ENCODE measurements around the gene CYP17A1. TPM values are rescaled to one million over a fixed set of nuclear protein-coding genes. Genes with fewer than 3 reads are reported as not detected.
A peak's percentile ranks its signal among the peaks of the same experiment; 100 is the strongest.

The CYP17A1 gene
- total RNA-seq, 2 experiments from 2014 or later: not detected

DNA sequence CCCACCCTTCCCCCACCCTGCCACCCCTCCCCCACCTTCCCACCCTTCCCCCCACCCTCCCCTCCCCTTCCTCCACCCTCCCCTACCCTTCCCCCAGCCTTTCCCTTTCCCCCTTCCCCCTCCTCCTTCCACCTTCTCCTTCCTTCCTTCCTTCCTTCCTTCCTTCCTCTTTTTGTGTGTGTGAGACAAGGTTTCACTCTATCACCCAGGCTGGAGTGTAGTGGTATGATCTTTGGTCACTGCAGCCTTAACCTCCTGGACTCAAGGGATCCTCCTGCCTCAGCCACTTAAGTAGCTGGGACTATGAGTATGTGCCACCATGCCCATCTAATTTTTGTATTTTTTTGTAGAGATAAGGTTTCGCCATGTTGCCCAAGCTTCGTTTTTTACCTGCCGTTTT is 35.2 kb downstream of the CYP17A1 start:
- DNase-seq: no peak
- Mint-ChIP-seq H3K27me3 (no peaks in the 10 kb centered on the region), H3K4me1 (peaks cover 35% of the 10 kb centered on the region), H3K27ac (peak overlapping the region; percentile 80), H3K9me3 (ENCODE audit: low read depth) (no peaks in the 10 kb centered on the region), H3K36me3 (ENCODE audit: low read depth) (peaks cover 40% of the 10 kb centered on the region), H3K4me3 (no peak overlapping the region)
- ATAC-seq: no peak
- CTCF ChIA-PET: interaction anchor here (1.0 to 1.4 kb wide), 2 partner anchors 10 to 19 kb away, joined by 3 read pairs; no protein-coding TSS in a partner anchor
- intact Hi-C loops (cut with DNase I, micrococcal nuclease): loop anchor here in 1 of 2 experiments (2.0 kb wide), 1 partner anchor 59 kb away; the partner anchor contains the start of gene WBP1L
- POLR2A ChIA-PET: no interaction called here

DNA sequence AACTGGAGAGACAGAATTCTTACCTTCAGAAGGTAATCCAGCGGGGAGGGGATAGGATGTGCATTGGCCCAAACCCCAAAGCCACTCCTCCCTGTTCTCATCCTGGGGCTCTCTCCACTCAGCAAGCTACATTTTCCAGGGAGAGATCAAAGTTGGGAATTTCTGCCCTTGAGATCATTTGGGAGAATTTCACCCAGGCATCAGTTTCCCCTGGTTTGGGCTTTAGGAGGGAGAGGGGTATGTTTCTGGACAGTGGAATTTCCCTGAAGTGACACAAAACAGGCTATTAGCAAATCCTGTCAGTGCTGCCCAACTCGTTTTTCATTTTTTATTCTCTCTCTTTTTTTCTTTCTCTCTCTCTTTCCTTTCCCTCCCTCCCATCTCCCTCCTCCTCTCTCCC is 35.7 kb downstream of the CYP17A1 start:
- Mint-ChIP-seq H3K9me3 (ENCODE audit: low read depth) (no peaks in the 10 kb centered on the region), H3K27ac (no peak overlapping the region), H3K27me3 (no peaks in the 10 kb centered on the region), H3K4me3 (no peak overlapping the region), H3K4me1 (peaks cover 40% of the 10 kb centered on the region), H3K36me3 (ENCODE audit: low read depth) (peaks cover 40% of the 10 kb centered on the region)
- ChIA-PET CTCF (interaction anchor here (0.7 to 0.8 kb wide), 2 partner anchors 27 to 58 kb away, joined by 3 to 4 read pairs; no protein-coding TSS in a partner anchor), POLR2A (no interaction called here)
- ATAC-seq (no peak), DNase-seq (no peak)
- intact Hi-C loops (cut with DNase I, micrococcal nuclease): no loop called here

DNA sequence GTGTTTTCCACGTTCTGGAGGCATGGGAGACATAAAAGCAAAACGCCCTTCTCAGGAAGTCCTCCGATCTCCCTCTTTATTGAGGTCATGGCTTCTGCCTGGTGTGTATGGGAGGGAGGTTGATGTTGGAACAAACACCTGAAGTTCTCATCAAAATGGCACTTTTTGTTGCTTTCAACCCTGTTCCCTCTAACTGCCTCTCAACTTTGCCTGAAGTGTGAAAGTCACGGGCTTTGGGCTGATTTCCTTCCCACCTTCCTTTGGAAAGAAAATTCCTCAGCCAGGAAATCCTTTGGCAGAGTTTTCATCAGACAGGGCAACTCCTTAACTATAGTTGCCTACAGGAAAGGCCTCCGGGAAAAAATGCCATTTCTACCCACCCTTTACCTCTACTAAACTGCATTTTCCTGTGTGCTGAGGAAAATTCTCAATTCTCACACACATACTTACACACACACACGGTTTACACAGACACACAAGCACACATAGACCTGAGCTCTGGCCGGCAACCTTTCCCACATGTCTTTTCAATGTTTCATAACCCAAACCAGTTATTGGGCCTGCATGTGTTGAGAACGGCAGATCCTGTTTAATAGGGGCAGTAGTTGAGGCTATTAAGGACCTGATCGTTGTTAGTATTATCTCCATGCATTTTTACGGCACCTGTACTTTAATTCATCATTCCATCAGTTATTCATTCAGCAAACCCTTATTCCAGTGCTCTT is 36.4 kb downstream of the CYP17A1 start:
- peaks cover 47% of the 10 kb centered on the region for H3K4me1 Mint-ChIP-seq
- no peak overlapping the region for H3K4me3 Mint-ChIP-seq
- peaks cover 39% of the 10 kb centered on the region for H3K36me3 Mint-ChIP-seq (ENCODE audit: low read depth)
- POLR2A ChIA-PET: no interaction called here
- intact Hi-C loops (cut with DNase I, micrococcal nuclease): no loop called here
- no peaks in the 10 kb centered on the region for H3K27me3 Mint-ChIP-seq
- H3K9me3 Mint-ChIP-seq (ENCODE audit: low read depth): no peaks in the 10 kb centered on the region
- H3K27ac Mint-ChIP-seq: no peak overlapping the region
- no peak for ATAC-seq
- no peak for DNase-seq
- CTCF ChIA-PET: interaction anchor here (0.7 to 1.1 kb wide), 4 partner anchors 11 to 59 kb away, joined by 3 to 4 read pairs (median 3); no protein-coding TSS in a partner anchor

DNA sequence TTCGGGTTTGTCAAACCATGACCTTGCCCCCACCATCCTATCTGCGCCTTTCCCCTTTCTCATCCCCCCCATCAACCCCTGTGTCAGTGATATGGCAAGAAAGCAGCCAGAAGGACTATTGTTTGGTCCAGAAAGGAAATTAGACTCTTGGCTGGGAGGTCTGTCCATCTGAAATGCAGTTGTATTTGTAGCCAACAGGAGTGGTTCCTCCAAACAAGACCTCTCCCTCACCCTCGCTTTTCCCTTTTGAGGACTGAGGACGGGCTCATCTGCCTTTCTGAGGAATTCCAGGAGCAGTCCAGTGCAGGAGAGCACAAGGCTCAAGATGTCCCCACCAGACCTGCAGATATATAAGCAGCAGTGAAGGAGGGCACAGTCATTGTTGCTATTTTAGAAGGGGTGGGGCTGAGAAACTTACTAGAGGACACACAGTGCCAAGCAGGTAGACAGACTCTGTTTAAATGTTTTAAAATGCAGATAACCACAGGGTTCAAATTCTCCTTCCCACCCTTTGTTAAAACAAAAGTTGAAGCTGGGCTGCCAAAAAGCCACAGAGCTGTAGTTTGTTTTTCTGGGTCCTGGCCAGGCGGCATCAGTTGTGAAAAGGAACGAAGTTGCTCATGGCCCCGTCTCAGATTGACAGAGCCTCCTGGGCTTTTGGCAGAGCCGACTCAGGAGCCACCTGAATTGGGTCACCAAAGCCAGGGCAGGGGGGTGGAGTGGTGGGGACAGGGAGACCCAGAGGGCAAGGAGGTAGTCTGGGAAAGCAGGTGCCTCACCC is 37.3 kb downstream of the CYP17A1 start:
- ATAC-seq (no peak), DNase-seq (no peak)
- intact Hi-C loops (cut with DNase I, micrococcal nuclease): no loop called here
- H3K36me3 Mint-ChIP-seq (ENCODE audit: low read depth): peaks cover 39% of the 10 kb centered on the region
- no peaks in the 10 kb centered on the region for H3K27me3 Mint-ChIP-seq
- ChIA-PET POLR2A (no interaction called here), CTCF (interaction anchor here (0.7 to 1.1 kb wide), 2 partner anchors 10 to 30 kb away, joined by 3 read pairs; no protein-coding TSS in a partner anchor)
- no peaks in the 10 kb centered on the region for H3K9me3 Mint-ChIP-seq (ENCODE audit: low read depth)
- no peak overlapping the region for H3K27ac Mint-ChIP-seq
- H3K4me3 Mint-ChIP-seq: no peak overlapping the region
- H3K4me1 Mint-ChIP-seq: peaks cover 54% of the 10 kb centered on the region

DNA sequence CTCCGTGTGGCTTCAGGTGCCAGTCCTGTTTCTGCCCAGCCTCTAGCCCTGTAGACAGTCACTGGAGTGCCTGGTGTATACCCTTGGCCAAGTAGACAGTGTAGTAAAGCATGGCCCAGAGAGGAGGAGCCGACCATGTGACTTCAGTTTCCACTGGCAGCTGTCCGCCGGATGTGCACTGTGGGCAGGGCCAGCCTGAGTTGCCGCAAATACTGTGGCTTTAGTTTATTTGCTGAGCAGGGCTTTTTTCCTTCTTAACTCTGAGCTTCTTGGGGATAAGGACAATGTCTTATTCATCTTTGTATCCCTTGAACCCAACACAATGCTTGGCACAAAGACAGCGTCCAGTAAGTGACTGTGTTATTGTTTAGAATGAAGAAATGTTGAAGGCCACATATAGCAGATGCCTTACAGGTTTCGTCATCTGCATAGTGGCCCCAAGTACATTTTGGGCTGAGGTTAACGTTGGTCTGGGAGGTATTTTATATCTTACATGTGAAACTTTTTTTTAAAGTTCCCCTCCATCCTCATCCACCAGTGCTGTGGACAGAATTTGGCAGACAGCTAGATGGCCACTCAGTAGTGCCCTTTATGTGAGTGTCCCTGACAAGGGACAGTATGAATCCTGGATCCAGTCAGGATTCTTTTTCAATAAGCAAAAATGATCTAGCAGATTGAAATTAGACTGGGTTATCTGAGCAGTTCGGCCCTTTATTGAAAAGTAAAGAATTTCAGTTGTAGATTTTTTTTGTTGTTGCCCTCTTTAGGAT is 40.6 kb downstream of the CYP17A1 start:
- Mint-ChIP-seq H3K36me3 (ENCODE audit: low read depth) (peaks cover 17% of the 10 kb centered on the region), H3K27ac (peak overlapping the region; percentile 55)
- CTCF ChIA-PET: interaction anchor here (0.5 to 0.8 kb wide), 3 partner anchors 44 to 113 kb away, joined by 3 read pairs; no protein-coding TSS in a partner anchor

DNA sequence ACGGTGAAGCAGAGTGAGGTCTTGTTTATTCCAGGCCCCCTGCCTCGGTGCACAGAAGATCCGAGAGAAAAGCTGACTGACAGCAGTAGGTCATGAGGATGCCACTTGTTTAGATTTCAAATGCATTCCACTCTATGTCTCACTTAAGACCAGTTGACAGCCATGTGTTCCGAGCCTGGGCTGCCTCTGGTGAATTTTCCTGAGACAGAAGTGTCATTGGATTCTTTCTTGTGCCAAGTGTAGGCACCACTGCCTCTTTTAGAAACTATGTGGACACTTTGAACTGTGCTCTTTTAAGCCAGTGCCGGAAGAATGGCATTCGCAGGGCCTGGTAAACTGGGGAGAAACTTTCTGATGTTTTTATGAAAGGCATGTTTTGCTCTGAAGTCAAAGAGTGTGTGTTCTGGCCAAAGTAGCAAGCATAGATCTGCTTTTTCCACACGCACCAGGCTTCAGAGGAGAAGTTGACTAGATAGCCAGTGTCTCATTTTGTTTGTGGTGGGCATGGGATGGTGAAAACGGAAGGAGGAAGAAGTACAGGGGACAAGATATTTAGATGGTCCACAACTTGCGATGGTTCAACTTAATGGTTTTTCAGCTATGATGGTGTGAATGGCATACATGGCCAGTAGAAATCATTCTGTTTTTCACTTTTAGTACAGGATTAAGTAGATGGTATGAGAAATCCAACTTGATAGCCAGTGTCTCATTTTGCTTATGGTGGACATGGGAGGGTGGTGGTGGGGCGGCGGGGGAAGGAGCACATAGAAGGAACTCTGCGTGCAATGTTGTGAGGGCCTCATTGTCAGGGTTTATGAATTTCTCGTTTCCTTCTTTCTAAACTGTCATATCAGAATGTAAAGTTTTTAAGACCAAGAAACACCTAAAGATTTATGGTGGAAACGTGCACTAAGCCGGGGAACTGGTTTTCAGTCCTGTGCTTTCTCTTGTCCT is 41.5 kb downstream of the CYP17A1 start:
- no peaks in the 10 kb centered on the region for H3K27me3 Mint-ChIP-seq
- H3K36me3 Mint-ChIP-seq (ENCODE audit: low read depth): peaks cover 17% of the 10 kb centered on the region
- H3K9me3 Mint-ChIP-seq (ENCODE audit: low read depth): no peaks in the 10 kb centered on the region
- ATAC-seq (no peak), DNase-seq (no peak)
- H3K4me3 Mint-ChIP-seq: no peak overlapping the region
- ChIA-PET POLR2A (no interaction called here), CTCF (interaction anchor here (0.5 to 1.3 kb wide), 4 partner anchors 19 to 75 kb away, joined by 3 read pairs; no protein-coding TSS in a partner anchor)
- intact Hi-C loops (cut with DNase I, micrococcal nuclease): no loop called here
- peaks cover 32% of the 10 kb centered on the region for H3K4me1 Mint-ChIP-seq
- H3K27ac Mint-ChIP-seq: peak overlapping the region; percentile 82

More for the DNA sequence above, 40.6 kb downstream of the CYP17A1 start:
- Mint-ChIP-seq H3K4me3 (no peak overlapping the region), H3K27me3 (no peaks in the 10 kb centered on the region), H3K9me3 (ENCODE audit: low read depth) (no peaks in the 10 kb centered on the region), H3K4me1 (peaks cover 38% of the 10 kb centered on the region)
- intact Hi-C loops (cut with DNase I, micrococcal nuclease): no loop called here
- peak; percentile 99 for ATAC-seq
- POLR2A ChIA-PET: interaction anchor here (0.7 kb wide), 1 partner anchor 57 kb away, joined by 3 read pairs; no protein-coding TSS in a partner anchor
- DNase-seq: peak; percentile 80

DNA sequence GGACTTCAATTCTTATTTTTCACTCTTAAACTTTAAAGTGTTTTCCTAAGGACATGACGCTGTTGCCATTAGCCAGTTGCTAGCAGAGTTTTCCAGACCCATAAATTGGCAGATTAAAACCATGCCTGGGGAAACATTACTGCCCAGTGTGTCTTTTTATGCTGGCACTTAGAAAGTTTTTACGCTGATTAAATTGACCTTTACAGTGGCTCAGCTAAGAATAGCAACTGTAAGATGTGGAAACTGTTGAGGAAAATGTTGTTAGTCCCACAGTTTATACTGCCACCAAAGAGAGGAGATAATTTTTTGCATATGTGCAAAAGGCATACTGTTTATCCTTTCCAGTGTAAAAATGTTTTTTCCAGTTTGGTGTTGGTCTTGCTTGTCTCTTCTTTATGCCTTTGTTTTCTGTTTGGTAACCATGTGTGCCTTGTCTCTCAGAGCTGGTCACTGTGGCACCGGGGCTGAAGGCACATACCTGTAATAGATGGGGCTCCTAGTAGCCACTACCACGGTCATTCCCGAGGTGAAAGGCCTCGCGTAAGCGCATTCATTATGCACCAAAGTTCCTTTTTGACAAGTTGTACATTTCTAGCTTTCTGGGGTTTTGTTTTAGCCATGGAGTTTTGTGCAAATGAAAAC is 45.3 kb downstream of the CYP17A1 start:
- DNase-seq (no peak), ATAC-seq (no peak)
- Mint-ChIP-seq H3K27ac (no peak overlapping the region), H3K9me3 (ENCODE audit: low read depth) (peaks cover 3% of the 10 kb centered on the region), H3K27me3 (no peaks in the 10 kb centered on the region), H3K36me3 (ENCODE audit: low read depth) (peaks cover 13% of the 10 kb centered on the region), H3K4me1 (peaks cover 34% of the 10 kb centered on the region), H3K4me3 (no peak overlapping the region)
- ChIA-PET CTCF (interaction anchor here (0.6 to 0.7 kb wide), 2 partner anchors 37 to 39 kb away, joined by 3 to 4 read pairs; no protein-coding TSS in a partner anchor), POLR2A (no interaction called here)
- intact Hi-C loops (cut with DNase I, micrococcal nuclease): no loop called here

DNA sequence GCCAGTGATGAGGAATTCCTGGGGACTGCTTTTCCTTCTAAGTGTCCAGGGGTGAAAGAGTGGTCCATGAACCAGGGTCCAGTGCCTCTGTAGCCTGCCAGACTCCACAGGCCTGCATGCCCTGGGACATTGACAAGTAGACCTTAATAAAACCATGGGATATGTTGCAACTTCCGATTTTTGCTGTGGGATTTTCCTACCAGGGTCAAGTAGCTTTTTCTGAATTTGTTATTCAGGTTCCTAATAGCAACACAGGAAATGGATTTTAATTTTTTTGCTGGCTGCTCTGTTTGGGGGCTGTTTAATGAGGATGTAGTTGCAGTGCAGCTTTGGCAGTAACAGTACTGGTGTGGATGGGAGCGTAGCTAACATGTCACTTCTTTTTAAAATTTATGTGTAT is 51.4 kb downstream of the CYP17A1 start:
- H3K36me3 Mint-ChIP-seq (ENCODE audit: low read depth): peaks cover 11% of the 10 kb centered on the region
- ATAC-seq: no peak
- H3K4me1 Mint-ChIP-seq: peaks cover 21% of the 10 kb centered on the region
- H3K27ac Mint-ChIP-seq: no peak overlapping the region
- no peaks in the 10 kb centered on the region for H3K27me3 Mint-ChIP-seq
- ChIA-PET CTCF (interaction anchor here (0.8 to 1.4 kb wide), 2 partner anchors 19 to 42 kb away, joined by 3 read pairs; partner anchors contain the start of gene WBP1L), POLR2A (interaction anchor here (0.6 to 1.2 kb wide), 2 partner anchors 13 to 295 kb away, joined by 3 to 10 read pairs; no protein-coding TSS in a partner anchor)
- no peak overlapping the region for H3K4me3 Mint-ChIP-seq
- H3K9me3 Mint-ChIP-seq (ENCODE audit: low read depth): peaks cover 3% of the 10 kb centered on the region
- intact Hi-C loops (cut with DNase I, micrococcal nuclease): no loop called here
- no peak for DNase-seq

DNA sequence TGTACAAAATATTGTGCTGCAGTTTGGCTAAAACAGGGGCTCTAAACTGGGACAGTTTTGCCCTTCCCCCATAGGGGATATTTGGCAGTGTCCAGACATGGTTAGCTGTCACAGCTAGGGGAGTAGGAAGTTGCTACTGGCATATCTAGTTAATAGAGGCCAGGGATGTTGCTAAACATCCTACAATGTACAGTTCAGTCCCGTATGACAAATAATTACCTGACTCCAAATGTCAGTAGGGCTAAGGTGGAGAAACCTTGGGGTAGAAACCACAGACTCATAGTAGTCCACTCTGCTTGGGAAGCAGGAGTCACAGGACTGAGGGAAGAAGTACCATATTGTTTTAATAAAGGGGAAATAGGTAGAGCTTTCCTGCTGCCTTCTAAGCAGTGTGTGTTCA is 53.6 kb downstream of the CYP17A1 start:
- no peaks in the 10 kb centered on the region for H3K27me3 Mint-ChIP-seq
- H3K4me1 Mint-ChIP-seq: peaks cover 21% of the 10 kb centered on the region
- intact Hi-C loops (cut with DNase I, micrococcal nuclease): no loop called here
- no peak overlapping the region for H3K27ac Mint-ChIP-seq
- DNase-seq: no peak
- no peaks in the 10 kb centered on the region for H3K9me3 Mint-ChIP-seq (ENCODE audit: low read depth)
- no peak for ATAC-seq
- ChIA-PET POLR2A (no interaction called here), CTCF (no interaction called here)
- H3K4me3 Mint-ChIP-seq: no peak overlapping the region
- peaks cover 6% of the 10 kb centered on the region for H3K36me3 Mint-ChIP-seq (ENCODE audit: low read depth)

All from activated CD4-positive, alpha-beta T cell treated with anti-CD3 and anti-CD28 coated beads for 36 hours (primary cell).